Sigmoid colon (tissue), 4 donors: ENCODE data around the gene TDRKH.

Experiments used
- CTCF ChIP-seq, 4 experiments: fragments of 450-650 bp in 3 of 4; fragments of 200-600 bp in 1 of 4; IDR thresholded peaks; one replicate each; pipeline ENCODE4 v1.5.1; 2016 to 2019; ENCODE audit warnings: antibody characterized with exemption in 4 of 4, mild to moderate bottlenecking in 3 of 4, moderate library complexity in 2 of 4
- EP300 ChIP-seq, 4 donors: sonication (generic); formaldehyde crosslinking; IDR thresholded peaks; one replicate each; pipeline ENCODE4 v1.6.1; 2017; ENCODE audit warnings: antibody characterized with exemption in 4 of 4
- POLR2A ChIP-seq, 2 donors: fragments of 450-650 bp; IDR thresholded peaks; one replicate each; pipeline ENCODE4 v1.6.1; 2016; ENCODE audit warnings: antibody characterized with exemption in 2 of 2, mild to moderate bottlenecking in 2 of 2, moderate library complexity in 2 of 2
- POLR2AphosphoS5 ChIP-seq, 4 donors: sonication (generic); formaldehyde crosslinking; IDR thresholded peaks; one replicate each; pipeline ENCODE4 v1.6.1; 2017; ENCODE audit warnings: antibody characterized with exemption in 4 of 4

GRCh38 chr1:151783796-151784195 is 6.5 kb downstream of the TDRKH start:
- TF ChIP-seq POLR2AphosphoS5 (IDR thresholded peaks at IDR 0.05) (no peak), CTCF (IDR thresholded peaks at IDR 0.05) (no peak), POLR2A (IDR thresholded peaks at IDR 0.05) (no peak), EP300 (IDR thresholded peaks at IDR 0.05) (no peak)
